Measurements from ENCODE around the gene SPNS3. TPM values are rescaled to one million over a fixed set of nuclear protein-coding genes. Genes with fewer than 3 reads are reported as not detected.

The SPNS3 gene
- total RNA-seq, 1 experiment from 2014 or later = 2.1 TPM

GRCh38 chr17:4509401-4509800 lies 75.7 kb downstream of the SPNS3 start:
- H3K36me3 Mint-ChIP-seq (ENCODE audit: insufficient read depth, unreplicated experiment) = peaks cover 44% of the 10 kb centered on the region

DNA sequence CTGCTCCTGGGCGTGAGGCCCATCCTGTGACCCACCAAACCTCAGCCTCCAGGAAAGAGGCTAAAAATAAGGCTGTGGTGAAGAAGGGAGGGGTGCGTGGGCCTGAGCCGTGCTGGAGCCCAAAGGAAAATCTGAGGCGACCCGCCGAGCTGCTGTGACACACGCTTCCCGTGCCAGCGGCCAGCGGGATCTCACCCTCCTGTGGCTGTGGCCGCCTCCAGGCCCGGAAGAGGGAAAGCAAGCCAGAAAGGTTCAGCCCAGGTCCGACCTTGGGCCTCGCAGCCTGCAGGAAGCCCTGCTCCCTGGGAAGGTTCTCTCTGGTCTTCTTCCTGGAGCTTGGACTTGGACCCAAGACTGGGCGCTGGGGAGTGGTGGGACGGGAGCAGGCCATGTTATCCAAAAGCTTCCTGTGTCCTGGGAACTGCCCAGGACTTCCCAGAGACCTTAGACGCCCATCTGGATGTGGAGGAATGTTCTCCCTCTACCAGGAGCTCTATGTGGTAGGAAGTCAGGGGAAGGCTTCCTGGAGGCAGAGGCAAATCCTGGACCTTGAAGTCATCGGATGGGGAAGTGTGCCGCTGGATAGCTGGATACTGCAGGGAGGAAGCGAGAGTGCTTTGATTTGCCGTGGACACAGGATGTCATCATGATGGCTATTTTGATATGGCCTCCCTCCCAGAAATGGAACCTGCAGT lies 76.3 kb downstream of the SPNS3 start:
- Mint-ChIP-seq H3K4me1 (ENCODE audit: low read depth, unreplicated experiment) (peaks cover 53% of the 10 kb centered on the region), H3K4me3 (ENCODE audit: low read depth, unreplicated experiment) (no peak overlapping the region), H3K27me3 (ENCODE audit: unreplicated experiment) (no peaks in the 10 kb centered on the region), H3K36me3 (ENCODE audit: insufficient read depth, unreplicated experiment) (peaks cover 42% of the 10 kb centered on the region), H3K27ac (ENCODE audit: unreplicated experiment) (no peak overlapping the region), H3K9me3 (ENCODE audit: low read depth, unreplicated experiment) (no peaks in the 10 kb centered on the region)
- CTCF ChIA-PET = interaction anchor here (0.6 kb wide), 1 partner anchor 28 kb away, joined by 3 read pairs; no protein-coding TSS in a partner anchor
- BruUV-seq (replicated peaks) = no TSS peak
- intact Hi-C loops (cut with micrococcal nuclease; ENCODE audit: unreplicated experiment) = no loop called here
- no peak for DNase-seq
- no peak for TF ChIP-seq CTCF (IDR thresholded peaks at IDR 0.05; ENCODE audit: unreplicated experiment)

More at GRCh38 chr17:4509401-4509800, 75.7 kb downstream of the SPNS3 start:
- BruUV-seq (replicated peaks) = no TSS peak
- no peak for DNase-seq
- peak overlapping the region; percentile 3 for H3K27ac Mint-ChIP-seq (ENCODE audit: unreplicated experiment)
- H3K4me1 Mint-ChIP-seq (ENCODE audit: low read depth, unreplicated experiment) = peaks cover 57% of the 10 kb centered on the region
- TF ChIP-seq CTCF (IDR thresholded peaks at IDR 0.05; ENCODE audit: unreplicated experiment) = no peak
- intact Hi-C loops (cut with micrococcal nuclease; ENCODE audit: unreplicated experiment) = no loop called here
- CTCF ChIA-PET = interaction anchor here (0.6 kb wide), 1 partner anchor 28 kb away, joined by 3 read pairs; no protein-coding TSS in a partner anchor
- H3K9me3 Mint-ChIP-seq (ENCODE audit: low read depth, unreplicated experiment) = no peaks in the 10 kb centered on the region
- H3K27me3 Mint-ChIP-seq (ENCODE audit: unreplicated experiment) = no peaks in the 10 kb centered on the region
- H3K4me3 Mint-ChIP-seq (ENCODE audit: low read depth, unreplicated experiment) = no peak overlapping the region

DNA sequence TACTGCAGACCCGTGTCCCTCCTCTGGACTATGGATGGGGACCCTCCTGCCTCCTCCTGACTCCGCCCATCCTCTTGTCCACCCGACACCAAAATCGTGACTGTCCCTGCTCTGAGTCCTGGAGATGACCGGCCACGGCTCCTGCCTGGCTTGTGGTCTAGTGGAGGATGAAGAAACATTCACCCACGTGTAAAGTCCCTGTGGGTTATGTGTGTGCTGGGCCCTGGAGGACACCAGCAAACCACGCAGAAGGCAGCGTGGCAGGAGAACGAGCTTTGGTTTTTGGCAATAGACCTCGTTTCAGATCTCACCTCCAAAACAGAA lies 76.8 kb downstream of the SPNS3 start:
- DNase-seq = no peak
- Mint-ChIP-seq H3K27ac (ENCODE audit: unreplicated experiment) (no peak overlapping the region), H3K4me1 (ENCODE audit: low read depth, unreplicated experiment) (peaks cover 51% of the 10 kb centered on the region), H3K27me3 (ENCODE audit: unreplicated experiment) (no peaks in the 10 kb centered on the region), H3K4me3 (ENCODE audit: low read depth, unreplicated experiment) (no peak overlapping the region), H3K9me3 (ENCODE audit: low read depth, unreplicated experiment) (no peaks in the 10 kb centered on the region), H3K36me3 (ENCODE audit: insufficient read depth, unreplicated experiment) (peaks cover 37% of the 10 kb centered on the region)
- intact Hi-C loops (cut with micrococcal nuclease; ENCODE audit: unreplicated experiment) = no loop called here
- TF ChIP-seq CTCF (IDR thresholded peaks at IDR 0.05; ENCODE audit: unreplicated experiment) = no peak
- CTCF ChIA-PET = no interaction called here
- no TSS peak for BruUV-seq (replicated peaks)

DNA sequence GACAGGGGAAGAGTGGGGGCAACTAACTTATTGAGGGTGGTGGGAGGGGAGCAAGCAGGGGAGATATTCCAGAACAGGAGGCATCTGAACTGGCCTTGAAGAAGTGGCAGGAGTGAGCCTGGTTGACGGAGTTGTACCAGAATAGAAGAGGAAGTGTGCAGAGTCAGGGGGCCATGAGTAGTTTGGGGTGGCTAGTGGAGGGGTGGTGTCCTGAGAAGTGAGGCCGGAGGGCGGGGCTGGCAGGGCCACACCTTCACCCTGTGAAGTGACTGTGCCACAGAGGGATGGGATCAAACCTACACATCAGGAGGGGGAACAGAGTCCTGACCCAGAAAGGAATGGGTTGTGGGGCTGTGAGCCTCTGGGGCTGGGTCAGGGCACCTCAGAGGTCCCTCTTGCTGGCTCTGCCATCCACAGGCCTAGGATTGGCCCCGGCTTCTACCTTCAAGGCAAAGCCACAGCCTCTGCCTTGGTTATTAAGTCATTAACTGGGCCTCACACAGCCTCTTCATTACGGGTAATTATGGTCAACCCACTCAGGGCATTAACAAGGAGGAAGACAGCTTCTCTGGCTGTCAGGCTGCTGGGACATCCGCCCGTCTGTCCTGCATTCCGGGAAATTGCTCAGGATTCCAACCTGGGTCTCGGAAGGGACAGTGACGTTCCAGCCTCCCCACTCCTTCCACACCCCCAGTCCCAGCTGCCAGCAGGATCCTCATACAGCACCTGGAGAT lies 77.6 kb downstream of the SPNS3 start:
- no peak for TF ChIP-seq CTCF (IDR thresholded peaks at IDR 0.05; ENCODE audit: unreplicated experiment)
- CTCF ChIA-PET = no interaction called here
- no TSS peak for BruUV-seq (replicated peaks)

More for the DNA sequence above, 77.6 kb downstream of the SPNS3 start:
- no peak for DNase-seq
- Mint-ChIP-seq H3K27me3 (ENCODE audit: unreplicated experiment) (no peaks in the 10 kb centered on the region), H3K4me3 (ENCODE audit: low read depth, unreplicated experiment) (no peak overlapping the region), H3K4me1 (ENCODE audit: low read depth, unreplicated experiment) (peaks cover 55% of the 10 kb centered on the region), H3K27ac (ENCODE audit: unreplicated experiment) (no peak overlapping the region), H3K36me3 (ENCODE audit: insufficient read depth, unreplicated experiment) (peaks cover 38% of the 10 kb centered on the region), H3K9me3 (ENCODE audit: low read depth, unreplicated experiment) (no peaks in the 10 kb centered on the region)
- intact Hi-C loops (cut with micrococcal nuclease; ENCODE audit: unreplicated experiment) = no loop called here
